Peyer's patch (tissue), 4 donors: ENCODE results near the gene DOCK1. TPM values are rescaled to one million over a fixed set of nuclear protein-coding genes. Genes with fewer than 3 reads are reported as not detected.
A peak's percentile ranks its signal among the peaks of the same experiment; 100 is the strongest.

Experiments used
- DNase-seq, 3 donors: peaks; one replicate each; pipeline ENCODE4 v3.0.0-alpha.2; 2017 to 2019
- H3K27ac ChIP-seq, 4 donors: fragments of 200-600 bp; sonication (generic); one replicate each; pipeline ENCODE4 v1.5.1; 2016 to 2019
- H3K27me3 ChIP-seq, 2 donors: fragments of 200-600 bp; sonication (generic); one replicate each; pipeline ENCODE4 v1.5.1; 2019
- H3K36me3 ChIP-seq, 3 donors: fragments of 200-600 bp; sonication (generic); one replicate each; pipeline ENCODE4 v1.5.1; 2016 to 2019
- H3K4me1 ChIP-seq, 4 donors: fragments of 200-600 bp; sonication (generic); one replicate each; pipeline ENCODE4 v1.5.1; 2016 to 2019
- H3K4me3 ChIP-seq, 4 donors: fragments of 200-600 bp; sonication (generic); 1 replicate in 3 of 4; 2 replicates in 1 of 4; pipeline ENCODE4 v1.5.1; 2016 to 2019; ENCODE audit warnings: mild to moderate bottlenecking in 1 of 4
- H3K9me3 ChIP-seq, 4 donors: fragments of 200-600 bp; sonication (generic); one replicate each; pipeline ENCODE4 v1.5.1; 2016 to 2019; ENCODE audit warnings: mild to moderate bottlenecking in 1 of 4
- CTCF ChIP-seq, 6 experiments: fragments of 450-650 bp in 4 of 6; fragments of 200-600 bp in 2 of 6; sonication (generic) in 1 of 6; IDR thresholded peaks; one replicate each; pipeline ENCODE4 v1.5.1; 2017 to 2019; ENCODE audit warnings: antibody characterized with exemption in 6 of 6, mild to moderate bottlenecking in 3 of 6, moderate library complexity in 1 of 6
- POLR2A ChIP-seq, 2 donors: fragments of 450-650 bp; IDR thresholded peaks; one replicate each; pipeline ENCODE4 v1.5.1; 2017; ENCODE audit warnings: antibody characterized with exemption in 2 of 2, mild to moderate bottlenecking in 2 of 2, moderate library complexity in 2 of 2
- total RNA-seq, 4 donors: library from RNA; depleted of rRNA; stranded (reverse); fragments of >200 nt; gene quantifications; one replicate each; pipeline ENCODE4 v1.1.0, GENCODE V29; 2016

Gene DOCK1
- total RNA-seq, 4 donors from 2014 or later, result 42.0 to 117 (median 92.2) TPM

GRCh38 chr10:127027786-127028185 lies 122.6 kb downstream of the DOCK1 start:
- Histone ChIP-seq H3K9me3 (no peaks in the 10 kb centered on the region), H3K27me3 (no peaks in the 10 kb centered on the region), H3K36me3 (peaks cover 0 to 71% (median 0%) of the 10 kb centered on the region in 3 donors), H3K27ac (no peak overlapping the region), H3K4me3 (no peak overlapping the region), H3K4me1 (no peaks in the 10 kb centered on the region)
- DNase-seq, result peak in 1 of 3 donors; percentile 14
- TF ChIP-seq CTCF (IDR thresholded peaks at IDR 0.05) (no peak), POLR2A (IDR thresholded peaks at IDR 0.05) (no peak)

GRCh38 chr10:127028556-127028955 lies 123.3 kb downstream of the DOCK1 start:
- H3K9me3 ChIP-seq, result no peaks in the 10 kb centered on the region
- peaks cover 0 to 73% (median 0%) of the 10 kb centered on the region in 3 donors for H3K36me3 ChIP-seq

GRCh38 chr10:127029061-127029460 lies 123.8 kb downstream of the DOCK1 start:
- Histone ChIP-seq H3K4me3 (no peak overlapping the region), H3K4me1 (no peaks in the 10 kb centered on the region), H3K27me3 (no peaks in the 10 kb centered on the region), H3K9me3 (no peaks in the 10 kb centered on the region), H3K36me3 (peaks cover 0 to 72% (median 0%) of the 10 kb centered on the region in 3 donors), H3K27ac (no peak overlapping the region)
- DNase-seq, result peak in 1 of 3 donors; percentile 3
- TF ChIP-seq CTCF (IDR thresholded peaks at IDR 0.05) (no peak), POLR2A (IDR thresholded peaks at IDR 0.05) (no peak)

More at GRCh38 chr10:127028556-127028955, 123.3 kb downstream of the DOCK1 start:
- no peak for TF ChIP-seq CTCF (IDR thresholded peaks at IDR 0.05)
- TF ChIP-seq POLR2A (IDR thresholded peaks at IDR 0.05), result no peak
- H3K27ac ChIP-seq, result no peak overlapping the region
- no peak overlapping the region for H3K4me3 ChIP-seq
- no peaks in the 10 kb centered on the region for H3K27me3 ChIP-seq
- no peaks in the 10 kb centered on the region for H3K4me1 ChIP-seq
- DNase-seq, result peak in 1 of 3 donors; percentile 17

GRCh38 chr10:127033216-127034033 lies 128.2 kb downstream of the DOCK1 start:
- no peak for DNase-seq
- TF ChIP-seq CTCF (IDR thresholded peaks at IDR 0.05) (no peak), POLR2A (IDR thresholded peaks at IDR 0.05) (no peak)

GRCh38 chr10:127034034-127034633 lies 128.9 kb downstream of the DOCK1 start:
- TF ChIP-seq POLR2A (IDR thresholded peaks at IDR 0.05), result no peak
- TF ChIP-seq CTCF (IDR thresholded peaks at IDR 0.05), result no peak
- no peak overlapping the region for H3K27ac ChIP-seq
- no peaks in the 10 kb centered on the region for H3K27me3 ChIP-seq
- no peak overlapping the region for H3K4me3 ChIP-seq
- peaks cover 0 to 74% (median 0%) of the 10 kb centered on the region in 3 donors for H3K36me3 ChIP-seq
- no peaks in the 10 kb centered on the region for H3K4me1 ChIP-seq
- DNase-seq, result no peak
- H3K9me3 ChIP-seq, result no peaks in the 10 kb centered on the region

More at GRCh38 chr10:127033216-127034033, 128.2 kb downstream of the DOCK1 start:
- Histone ChIP-seq H3K9me3 (no peaks in the 10 kb centered on the region), H3K4me1 (no peaks in the 10 kb centered on the region), H3K27me3 (no peaks in the 10 kb centered on the region), H3K27ac (no peak overlapping the region), H3K4me3 (no peak overlapping the region), H3K36me3 (peaks cover 0 to 75% (median 0%) of the 10 kb centered on the region in 3 donors)
